Stimulated activated CD4-positive, alpha-beta T cell treated with anti-CD3 and anti-CD28 coated beads, Interleukin-4, amount 100 ng/mL, for 48 hours (primary cell): ENCODE results near the gene RSPH9.

Experiments used
- DNase-seq, 2 donors: peaks; one replicate each; pipeline ENCODE4 v3.0.0-alpha.2; 2020; ENCODE audit warnings: low read depth in 2 of 2

The RSPH9 gene

GRCh38 chr6:43710576-43710975, 65.7 kb downstream of the RSPH9 start:
- no peak for DNase-seq

- DNase-seq: no peak
These were observed 67.7 kb downstream of the RSPH9 start for GRCh38 chr6:43712579-43712978.

- DNase-seq: no peak
These were observed 68.9 kb downstream of the RSPH9 start for GRCh38 chr6:43713643-43714310.

GRCh38 chr6:43714311-43715055, 69.6 kb downstream of the RSPH9 start:
- no peak for DNase-seq

GRCh38 chr6:43715056-43715788, 70.4 kb downstream of the RSPH9 start:
- DNase-seq: no peak

- DNase-seq: no peak
These were observed 71.3 kb downstream of the RSPH9 start for GRCh38 chr6:43716099-43716498.

GRCh38 chr6:43717389-43717788, 72.6 kb downstream of the RSPH9 start:
- DNase-seq: no peak

GRCh38 chr6:43717822-43718221, 73.0 kb downstream of the RSPH9 start:
- no peak for DNase-seq

GRCh38 chr6:43718387-43719105, 73.7 kb downstream of the RSPH9 start:
- no peak for DNase-seq

GRCh38 chr6:43719511-43719910, 74.7 kb downstream of the RSPH9 start:
- DNase-seq: no peak

GRCh38 chr6:43720999-43721398, 76.2 kb downstream of the RSPH9 start:
- DNase-seq: no peak
